HG02623 (cell line): ENCODE results near the gene TLK1.
"Not testable (repeated sequence)": the region's sequence is repeated elsewhere in the genome, so short reads cannot be mapped to it uniquely, and the experiment has no call there.

Experiments
- ATAC-seq: cut with Tn5 transposase; IDR thresholded peaks from one replicate; pipeline ENCODE4 v1.9.1; 2021; ENCODE audit warnings: moderate library complexity; ENCODE audit not compliant: unreplicated experiment

TLK1 gene

GRCh38 chr2:171171808-171172207, 11.1 kb upstream of the TLK1 start:
- no peak for ATAC-seq

DNA sequence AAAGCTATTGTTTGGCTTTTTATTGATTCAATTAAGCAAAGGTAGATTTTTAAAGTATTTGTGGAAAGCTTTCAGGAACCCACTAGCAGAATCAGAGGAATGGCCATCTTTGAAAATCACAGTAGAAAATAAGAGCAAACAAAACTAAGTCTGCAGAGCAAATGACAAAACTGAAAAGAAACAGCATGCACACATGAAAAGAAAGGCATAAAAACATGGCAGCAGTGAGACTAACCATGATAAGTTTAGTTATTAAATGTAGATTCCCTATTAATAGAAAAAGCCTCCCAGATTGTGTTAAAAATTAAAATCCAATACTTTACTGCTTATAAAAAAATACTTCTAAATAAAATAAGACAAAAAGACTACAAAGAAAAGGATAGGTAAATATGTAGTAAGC, 9.1 kb upstream of the TLK1 start:
- no peak for ATAC-seq

DNA sequence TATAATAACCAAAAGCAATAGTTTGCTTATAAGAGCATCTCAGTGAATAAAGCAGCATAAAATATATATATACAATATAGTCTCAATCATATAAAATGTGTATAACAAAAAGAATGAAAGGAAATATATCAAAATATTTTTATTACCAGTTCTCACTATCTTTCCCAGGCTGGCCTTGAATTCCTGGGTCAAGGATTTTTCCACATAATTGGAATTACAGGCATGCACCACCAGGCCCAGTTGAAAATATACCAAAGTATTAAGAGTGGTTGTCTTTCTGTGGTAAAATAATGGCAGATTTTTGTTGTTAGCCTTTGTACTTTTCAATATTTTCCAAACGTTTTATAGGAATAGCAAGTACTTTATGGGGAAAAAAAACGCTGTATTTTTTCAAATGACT, 8.6 kb upstream of the TLK1 start:
- ATAC-seq = no peak

- no peak for ATAC-seq
These were observed 6.8 kb upstream of the TLK1 start for GRCh38 chr2:171167352-171167997.

DNA sequence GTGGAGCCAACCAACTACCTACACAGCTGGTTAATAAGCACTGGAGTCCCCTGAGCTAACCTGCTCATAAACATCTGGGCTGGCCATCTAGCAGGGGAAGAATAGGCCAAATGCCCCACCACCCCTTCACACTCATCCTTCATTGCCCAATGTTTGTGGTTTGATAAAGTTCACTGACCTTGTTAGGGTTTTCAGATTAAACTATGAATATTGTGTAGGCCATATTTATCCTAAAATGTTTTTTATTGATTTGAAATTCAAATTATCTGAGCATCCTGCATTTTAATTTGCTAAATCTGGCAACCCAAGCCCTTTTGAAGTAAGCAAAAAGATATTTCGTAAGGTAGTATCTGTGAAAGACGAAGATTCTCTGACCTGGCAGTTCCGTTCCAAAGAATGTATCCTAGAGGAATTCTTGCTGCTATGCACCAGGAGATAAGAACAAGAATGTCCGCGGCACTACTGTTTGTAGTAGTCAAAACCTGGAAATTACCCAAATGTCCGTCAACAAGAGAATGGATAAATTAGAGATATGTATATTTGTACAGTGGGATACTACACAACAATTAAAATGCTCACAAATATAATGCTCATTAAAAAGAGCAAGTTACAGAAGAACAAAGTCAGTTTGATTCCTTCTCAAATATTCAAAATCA, 5.8 kb upstream of the TLK1 start:
- no peak for ATAC-seq

- no peak for ATAC-seq
These were observed 5.3 kb upstream of the TLK1 start for GRCh38 chr2:171165967-171166327.

- no peak for ATAC-seq
These were observed 2.6 kb upstream of the TLK1 start for GRCh38 chr2:171163261-171163660.

DNA sequence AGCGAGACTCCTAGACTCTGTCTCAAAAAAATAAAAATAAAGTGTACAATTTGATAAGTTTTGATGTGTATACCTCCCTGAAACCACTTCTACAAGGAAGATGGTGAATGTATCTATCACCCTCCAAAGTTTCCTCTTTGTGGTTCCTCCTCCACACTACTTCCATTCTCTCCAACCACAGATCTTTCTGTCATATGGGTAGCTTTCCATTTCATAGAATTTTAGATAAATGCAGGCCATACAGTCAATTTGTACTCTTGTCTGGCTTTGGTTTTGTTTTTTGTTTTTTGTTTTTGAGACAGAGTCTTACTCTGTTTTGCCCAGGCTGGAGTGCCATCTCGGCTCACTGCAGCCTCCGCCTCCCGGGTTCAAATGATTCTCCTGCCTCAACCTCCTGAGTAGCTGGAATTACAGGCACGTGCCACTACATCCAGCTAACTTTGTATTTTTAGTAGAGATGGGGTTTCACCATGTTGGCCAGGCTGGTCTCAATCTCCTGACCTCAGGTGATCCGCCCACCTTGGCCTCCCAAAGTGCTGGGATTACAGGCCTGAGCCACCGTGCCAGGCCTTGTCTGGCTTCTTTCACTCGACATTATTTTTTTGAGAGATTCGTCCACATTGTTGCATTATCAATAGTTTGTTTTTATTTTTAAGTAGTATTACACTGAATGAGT, 2.0 kb upstream of the TLK1 start:
- ATAC-seq = not testable (repeated sequence)

- peak; percentile 53 for ATAC-seq
These were observed 455 bp upstream of the TLK1 start for GRCh38 chr2:171160956-171161740.

DNA sequence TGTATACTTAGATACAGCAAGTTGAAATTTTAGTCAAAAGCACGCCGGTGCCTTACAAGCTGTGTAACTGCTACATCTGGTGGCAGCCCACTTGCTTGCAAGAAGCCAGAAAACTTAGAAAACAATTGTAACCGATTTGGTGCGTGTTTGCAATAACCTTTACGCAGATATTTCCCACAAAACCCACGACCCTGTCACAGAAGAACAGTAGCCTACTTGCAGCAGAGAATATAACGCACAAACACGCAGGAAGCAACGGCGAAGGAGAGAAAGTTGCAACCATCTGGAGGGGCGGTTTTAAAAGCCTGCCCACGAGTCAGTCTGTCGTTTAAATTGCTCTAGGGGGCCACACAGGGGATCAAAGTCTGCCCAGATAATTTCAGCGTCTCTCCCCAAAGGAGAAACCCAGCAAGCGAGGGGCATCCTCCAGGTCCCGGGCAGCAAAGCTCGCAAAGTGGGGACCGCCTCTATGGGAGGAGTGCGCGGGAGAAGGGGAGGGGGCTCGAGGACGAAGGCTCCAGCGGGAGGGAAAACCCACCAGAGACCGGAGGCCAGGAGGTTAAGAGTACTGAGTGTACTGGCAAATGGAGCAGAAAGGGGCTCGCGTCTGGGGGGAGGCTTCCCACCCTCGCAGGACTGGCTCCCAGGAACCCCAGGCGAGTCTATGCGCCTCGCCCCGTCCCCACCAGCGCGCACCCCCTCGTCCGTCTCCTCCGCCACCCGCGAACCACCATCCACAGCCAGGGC, 1.1 kb downstream of the TLK1 start:
- no peak for ATAC-seq

GRCh38 chr2:171158790-171159371, 1.8 kb downstream of the TLK1 start:
- ATAC-seq = no peak

- no peak for ATAC-seq
These were observed 2.5 kb downstream of the TLK1 start for GRCh38 chr2:171158036-171158789.

GRCh38 chr2:171157109-171157500, 3.6 kb downstream of the TLK1 start:
- ATAC-seq = no peak

DNA sequence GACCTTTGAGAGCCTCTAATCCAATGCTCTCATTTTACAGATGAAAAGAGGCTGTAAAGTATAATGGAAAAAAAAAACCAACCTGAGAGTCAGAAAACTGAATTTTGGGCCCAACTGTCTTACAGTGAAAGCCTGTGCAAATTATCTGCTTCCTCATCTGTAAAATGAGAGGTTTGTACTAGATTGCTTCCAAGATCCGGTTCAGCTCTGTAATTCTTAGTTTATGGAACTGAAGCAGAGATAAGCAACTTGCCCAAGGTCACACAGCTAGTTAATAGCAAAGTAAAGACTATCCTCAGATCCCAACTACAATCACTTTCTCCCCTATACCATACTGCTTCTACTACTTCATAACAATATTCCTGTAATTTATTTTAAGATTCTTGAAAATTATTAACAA, 6.3 kb downstream of the TLK1 start:
- no peak for ATAC-seq

GRCh38 chr2:171150694-171151285, 9.9 kb downstream of the TLK1 start:
- ATAC-seq = no peak

GRCh38 chr2:171149986-171150693, 10.6 kb downstream of the TLK1 start:
- no peak for ATAC-seq

- no peak for ATAC-seq
These were observed 11.3 kb downstream of the TLK1 start for GRCh38 chr2:171149171-171149938.

DNA sequence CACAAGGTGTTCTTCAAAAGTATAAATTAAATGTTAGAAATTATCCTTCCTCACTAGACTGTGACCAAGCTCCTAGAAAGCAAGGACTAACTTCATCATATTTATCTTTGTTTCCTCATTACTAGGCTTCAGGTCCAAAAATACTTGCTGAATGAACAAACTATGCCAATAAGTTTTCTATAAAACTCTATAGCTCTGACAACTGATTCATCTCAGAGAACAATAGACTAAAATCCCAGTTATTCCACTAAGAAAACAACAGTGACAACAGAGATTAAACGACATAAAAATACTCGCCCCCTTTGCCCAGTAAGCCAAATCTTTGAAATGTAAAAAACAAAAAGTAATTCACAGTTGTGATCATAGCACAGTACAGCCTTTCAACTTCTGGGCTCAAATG, 13.6 kb downstream of the TLK1 start:
- ATAC-seq = no peak
